ENCODE data around the gene FAM43A.

FAM43A gene

DNA sequence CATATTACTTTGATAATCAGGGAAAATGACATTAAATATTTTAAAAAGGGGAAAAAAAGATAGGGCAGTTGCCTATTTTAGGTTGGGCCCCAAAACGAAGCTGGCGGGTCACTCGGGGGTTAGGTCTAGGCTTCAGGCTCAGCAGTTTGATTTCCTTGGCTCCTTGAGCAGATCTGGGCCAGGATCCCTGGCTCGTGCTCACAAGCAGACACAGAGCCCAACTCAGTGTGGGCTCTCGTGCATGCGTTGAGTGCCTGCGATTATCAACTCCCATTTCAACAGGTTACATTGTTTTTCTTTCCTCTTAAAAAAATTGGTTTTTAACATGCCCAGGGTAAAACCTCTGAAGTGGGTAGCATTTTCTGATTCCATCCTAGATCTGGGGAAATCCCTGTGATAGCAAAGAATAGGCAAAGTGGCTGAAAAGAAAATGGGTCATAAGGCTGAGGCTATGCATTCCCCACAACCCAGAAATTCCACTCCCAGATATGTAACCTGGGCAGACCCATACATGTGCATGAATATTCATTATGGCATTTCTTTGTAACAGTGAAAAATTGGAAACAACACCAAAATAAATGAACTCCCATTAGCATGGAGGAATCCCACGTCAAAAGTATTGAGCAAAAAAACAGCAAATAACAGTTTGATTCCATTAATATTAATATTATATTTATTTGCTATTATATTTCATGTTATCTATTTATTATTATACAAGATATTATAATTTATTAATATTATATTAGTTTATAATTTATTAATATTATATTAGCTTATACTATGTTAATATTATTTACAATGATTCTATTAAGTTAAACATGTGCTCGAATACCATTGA, 27.8 kb downstream of the FAM43A start:
- TF ChIP-seq, protein P1, sequence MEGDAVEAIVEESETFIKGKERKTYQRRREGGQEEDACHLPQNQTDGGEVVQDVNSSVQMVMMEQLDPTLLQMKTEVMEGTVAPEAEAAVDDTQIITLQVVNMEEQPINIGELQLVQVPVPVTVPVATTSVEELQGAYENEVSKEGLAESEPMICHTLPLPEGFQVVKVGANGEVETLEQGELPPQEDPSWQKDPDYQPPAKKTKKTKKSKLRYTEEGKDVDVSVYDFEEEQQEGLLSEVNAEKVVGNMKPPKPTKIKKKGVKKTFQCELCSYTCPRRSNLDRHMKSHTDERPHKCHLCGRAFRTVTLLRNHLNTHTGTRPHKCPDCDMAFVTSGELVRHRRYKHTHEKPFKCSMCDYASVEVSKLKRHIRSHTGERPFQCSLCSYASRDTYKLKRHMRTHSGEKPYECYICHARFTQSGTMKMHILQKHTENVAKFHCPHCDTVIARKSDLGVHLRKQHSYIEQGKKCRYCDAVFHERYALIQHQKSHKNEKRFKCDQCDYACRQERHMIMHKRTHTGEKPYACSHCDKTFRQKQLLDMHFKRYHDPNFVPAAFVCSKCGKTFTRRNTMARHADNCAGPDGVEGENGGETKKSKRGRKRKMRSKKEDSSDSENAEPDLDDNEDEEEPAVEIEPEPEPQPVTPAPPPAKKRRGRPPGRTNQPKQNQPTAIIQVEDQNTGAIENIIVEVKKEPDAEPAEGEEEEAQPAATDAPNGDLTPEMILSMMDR (IDR thresholded peaks at IDR 0.05; ENCODE audit: borderline replicate concordance, control extremely low read depth, extremely low read depth, insufficient read depth, missing control alignments): no peak
- DNase-seq (ENCODE audit: low spot score): no peak
- in situ Hi-C loops (cut with MboI; ENCODE audit: low sequenced_read_pairs, unreplicated experiment): no loop called here

DNA sequence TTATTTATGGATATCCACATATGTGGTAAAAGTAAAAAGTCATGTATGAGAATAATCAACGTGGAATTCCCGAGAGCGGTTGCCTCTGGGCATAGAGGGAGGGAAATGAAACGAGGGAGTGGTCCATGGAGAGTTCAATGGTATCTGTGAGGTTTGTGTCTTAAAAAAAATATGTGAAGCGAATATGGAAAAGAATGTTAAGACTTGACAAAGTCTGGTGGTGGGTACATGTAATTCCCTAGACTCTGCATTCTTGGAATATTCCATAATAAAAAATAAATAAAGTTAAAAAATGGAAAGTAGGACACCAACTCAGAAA, 28.4 kb downstream of the FAM43A start:
- in situ Hi-C loops (cut with MboI; ENCODE audit: low sequenced_read_pairs, unreplicated experiment): no loop called here
- TF ChIP-seq, protein P1 (IDR thresholded peaks at IDR 0.05; ENCODE audit: borderline replicate concordance, control extremely low read depth, extremely low read depth, insufficient read depth, missing control alignments): no peak
- no peak for DNase-seq (ENCODE audit: low spot score)

DNA sequence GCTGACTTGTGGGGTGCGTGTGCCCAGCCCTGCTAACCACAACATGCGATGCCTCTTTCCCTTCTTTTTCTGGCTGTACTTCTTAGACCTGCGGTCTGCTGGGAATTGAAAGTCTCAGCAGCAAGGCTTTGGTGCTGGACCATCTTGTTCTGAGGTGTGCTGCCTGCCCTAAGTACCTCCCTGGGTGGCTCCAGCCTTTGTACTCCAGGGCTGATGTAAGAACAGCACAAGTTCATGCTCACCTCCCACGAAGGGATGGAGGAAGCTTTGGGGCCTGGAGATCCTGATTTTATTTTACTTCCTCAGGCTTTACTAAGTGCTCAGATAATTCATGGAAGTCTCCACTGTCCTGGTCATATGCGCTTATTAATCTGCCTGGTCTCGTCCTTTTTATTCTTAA, 28.9 kb downstream of the FAM43A start:
- in situ Hi-C loops (cut with MboI; ENCODE audit: low sequenced_read_pairs, unreplicated experiment): no loop called here
- no peak for DNase-seq (ENCODE audit: low spot score)
- TF ChIP-seq, protein P1 (IDR thresholded peaks at IDR 0.05; ENCODE audit: borderline replicate concordance, control extremely low read depth, extremely low read depth, insufficient read depth, missing control alignments): no peak

DNA sequence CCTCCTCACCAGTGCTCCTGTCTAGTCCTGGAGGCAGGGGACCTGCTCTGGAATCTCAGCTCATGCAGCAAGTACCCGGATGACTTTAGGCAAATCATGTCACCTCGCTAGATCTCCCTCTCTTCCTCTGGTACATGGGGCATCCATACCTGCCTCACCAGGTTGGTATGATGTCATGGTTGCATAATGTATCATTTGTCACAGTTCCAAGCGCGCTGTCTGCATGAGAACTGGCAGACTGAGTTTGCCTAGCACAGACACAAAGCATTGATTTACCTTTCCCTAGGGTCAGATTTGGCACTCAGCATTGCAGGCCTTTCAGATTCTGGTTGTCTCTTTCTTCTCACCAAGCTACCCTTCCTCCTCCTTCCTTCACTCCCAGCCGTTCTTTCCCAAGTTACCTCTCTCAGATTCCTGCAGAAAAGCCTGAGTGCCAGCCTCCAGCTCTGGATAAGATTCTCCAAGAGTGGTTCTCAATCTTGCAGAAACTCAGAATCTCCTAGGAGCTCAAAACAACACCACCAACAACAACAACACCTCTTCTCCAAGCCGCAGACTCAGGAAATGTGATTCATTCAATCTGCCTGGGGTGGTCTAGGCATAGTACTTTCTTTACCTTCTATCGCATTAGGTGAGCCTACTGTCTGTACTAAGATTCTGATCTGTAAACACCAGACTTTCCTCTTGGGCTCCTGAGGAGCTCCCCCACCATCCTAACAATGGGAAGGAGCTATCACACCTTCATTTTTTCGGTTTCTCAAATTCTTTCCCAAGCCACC, 29.5 kb downstream of the FAM43A start:
- DNase-seq (ENCODE audit: low spot score): no peak
- in situ Hi-C loops (cut with MboI; ENCODE audit: low sequenced_read_pairs, unreplicated experiment): no loop called here
- TF ChIP-seq, protein P1 (IDR thresholded peaks at IDR 0.05; ENCODE audit: borderline replicate concordance, control extremely low read depth, extremely low read depth, insufficient read depth, missing control alignments): no peak

DNA sequence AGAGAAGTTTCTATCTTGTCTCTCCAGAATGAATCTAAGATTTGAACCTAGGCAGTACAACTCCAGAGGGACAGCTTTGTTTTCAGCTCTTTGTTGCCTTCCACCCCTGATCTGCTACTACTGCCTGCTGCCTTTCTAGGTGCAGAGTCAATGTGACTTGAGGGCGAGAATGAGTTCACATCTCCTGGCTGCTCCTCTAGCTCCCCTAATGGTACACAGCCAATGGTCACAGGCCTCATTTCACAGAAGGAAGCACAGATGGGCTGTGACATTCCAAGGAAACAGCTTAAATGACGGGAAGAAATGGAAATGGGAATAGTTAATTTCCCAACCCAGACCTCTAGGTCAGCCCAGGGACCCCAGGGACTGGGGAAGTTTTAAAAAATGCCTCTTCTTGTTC, 32.4 kb downstream of the FAM43A start:
- DNase-seq (ENCODE audit: low spot score): no peak
- in situ Hi-C loops (cut with MboI; ENCODE audit: low sequenced_read_pairs, unreplicated experiment): no loop called here
- TF ChIP-seq, protein P1 (IDR thresholded peaks at IDR 0.05; ENCODE audit: borderline replicate concordance, control extremely low read depth, extremely low read depth, insufficient read depth, missing control alignments): no peak

DNA sequence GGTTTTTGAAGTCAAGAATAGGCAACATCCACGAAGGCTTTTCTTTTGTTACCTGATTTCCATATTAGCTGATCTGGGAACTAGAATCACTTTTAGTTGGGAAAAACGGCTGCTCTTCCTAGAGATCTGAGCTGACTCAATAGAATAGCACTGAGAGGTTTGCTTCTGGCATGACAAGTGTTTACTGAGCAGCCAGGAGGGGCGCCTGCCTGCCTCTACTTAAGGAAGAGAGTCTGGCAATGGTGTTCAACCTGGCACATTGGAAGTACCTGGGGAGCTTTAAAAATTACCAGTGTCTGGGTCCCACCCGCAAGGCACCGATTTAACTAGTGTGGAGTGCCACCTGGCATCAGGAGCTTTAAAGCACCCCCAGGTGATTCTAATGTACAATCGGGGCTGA, 34.4 kb downstream of the FAM43A start:
- no peak for DNase-seq (ENCODE audit: low spot score)
- TF ChIP-seq, protein P1 (IDR thresholded peaks at IDR 0.05; ENCODE audit: borderline replicate concordance, control extremely low read depth, extremely low read depth, insufficient read depth, missing control alignments): no peak
- in situ Hi-C loops (cut with MboI; ENCODE audit: low sequenced_read_pairs, unreplicated experiment): no loop called here
